HepG2 (cell line): ENCODE data around the gene MAPK6. TPM values are rescaled to one million over a fixed set of nuclear protein-coding genes. Genes with fewer than 3 reads are reported as not detected.

Source experiments
- ATAC-seq: fragments of 200-7000 bp; cut with Tn5 transposase; 3 replicates; pipeline ENCODE4 v1.9.1; 2020; ENCODE audit warnings: mild to moderate bottlenecking, moderate library complexity
- BruUV-seq: library from RNA; stranded (reverse); fragments of 400-500 nt; replicated peaks from 2 replicates; lab custom pipeline; 2021; lab: Mats Ljungman, UMichigan
- CTCF ChIA-PET: fragments of 300-600 bp; formaldehyde crosslinking; extraction: SDS; loops from one replicate; lab custom pipeline; 2021; ENCODE audit warnings: low total read pairs, inconsistent platforms, low intra/inter-chr PET ratio; lab: Yijun Ruan, JAX
- POLR2A ChIA-PET: fragments of 350-600 bp; sonication (Branson Sonifier 250); formaldehyde crosslinking; loops from one replicate; lab custom pipeline; 2020; ENCODE audit warnings: antibody characterized with exemption, inconsistent platforms; lab: Yijun Ruan, JAX
- DNase-seq: peaks from one replicate; pipeline ENCODE4 v3.0.0-alpha.2; 2015; ENCODE audit warnings: low spot score
- FAIRE-seq: peaks from 3 replicates; lab custom pipeline; 2011; peaks lifted over from hg19 to GRCh38; lab: Jason Lieb, UNC
- H2AFZ ChIP-seq: one replicate; pipeline ENCODE4 v1.6.1; 2011; ENCODE audit warnings: low read length, inconsistent platforms
- H3K27ac ChIP-seq: fragments of 300-600 bp; 3 replicates; pipeline ENCODE4 v1.8.0; 2011; ENCODE audit warnings: mixed run types, mild to moderate bottlenecking, mixed read lengths, low read length, inconsistent platforms; ENCODE audit not compliant: insufficient read depth; ENCODE audit errors: extremely low read length
- H3K27me3 ChIP-seq, 2 experiments: fragments of 200-600 bp in 1 of 2; 2 replicates in 1 of 2; 3 replicates in 1 of 2; pipeline versions ENCODE4 v1.6.0 to v1.8.0; 2011; ENCODE audit warnings: low read length in 2 of 2, mild to moderate bottlenecking in 2 of 2, moderate library complexity in 2 of 2, inconsistent platforms in 1 of 2; ENCODE audit not compliant: insufficient read depth in 2 of 2, control insufficient read depth in 1 of 2
- H3K36me3 ChIP-seq, 2 experiments: fragments of 200-600 bp in 1 of 2; replicated peaks in 1 of 2; 2 replicates in 1 of 2; 3 replicates in 1 of 2; pipeline versions ENCODE4 v1.5.1 to v1.8.0; 2011; ENCODE audit warnings: low read length in 2 of 2, inconsistent platforms in 1 of 2; ENCODE audit not compliant: insufficient read depth in 2 of 2, control insufficient read depth in 1 of 2
- H3K4me1 ChIP-seq: 2 replicates; pipeline ENCODE4 v1.5.1; 2012; ENCODE audit warnings: low read length, inconsistent platforms; ENCODE audit not compliant: insufficient read depth
- H3K4me2 ChIP-seq: 2 replicates; pipeline ENCODE4 v1.6.0; 2011; ENCODE audit warnings: low read depth, low read length, inconsistent platforms
- H3K4me3 ChIP-seq, 3 experiments: fragments of 200-600 bp in 1 of 3; sonication (generic), shearing (Covaris generic) in 1 of 3; replicated peaks in 1 of 3; 2 replicates each; pipeline ENCODE4 v1.5.1; 2011 to 2016; ENCODE audit warnings: low read length in 3 of 3, inconsistent platforms in 2 of 3, low read depth in 2 of 3, mild to moderate bottlenecking in 2 of 3, control low read depth in 1 of 3, mixed read lengths in 1 of 3; ENCODE audit not compliant: insufficient read depth in 1 of 3
- H3K79me2 ChIP-seq: one replicate; pipeline ENCODE4 v1.6.1; 2011; ENCODE audit warnings: low read length, inconsistent platforms; ENCODE audit not compliant: insufficient read depth
- H3K9ac ChIP-seq: 2 replicates; pipeline ENCODE4 v1.6.0; 2011; ENCODE audit warnings: mild to moderate bottlenecking, low read depth, low read length, inconsistent platforms; ENCODE audit not compliant: insufficient read depth
- H3K9me3 ChIP-seq: 2 replicates; pipeline ENCODE4 v1.5.1; 2012; ENCODE audit warnings: mild to moderate bottlenecking, low read length
- H4K20me1 ChIP-seq: 2 replicates; pipeline ENCODE4 v1.6.0; 2011; ENCODE audit warnings: inconsistent platforms, mild to moderate bottlenecking, low read length, moderate library complexity; ENCODE audit not compliant: insufficient read depth
- ARHGAP35 ChIP-seq: sonication (generic); formaldehyde crosslinking; IDR thresholded peaks from 2 replicates; pipeline ENCODE4 v1.9.0; 2022; ENCODE audit warnings: mild to moderate bottlenecking, inconsistent platforms, moderate library complexity, missing genetic modification reagents, borderline replicate concordance
- CEBPB ChIP-seq: IDR thresholded peaks from 2 replicates; pipeline ENCODE4 v1.6.1; 2011; ENCODE audit warnings: low read depth, low read length, improper control_type of control experiment, borderline replicate concordance
- CEBPG ChIP-seq: IDR thresholded peaks from 2 replicates; pipeline ENCODE4 v1.6.1; 2016
- GLMP ChIP-seq: sonication (generic); formaldehyde crosslinking; IDR thresholded peaks from 2 replicates; pipeline ENCODE4 v1.9.0; 2021; ENCODE audit warnings: missing genetic modification reagents, mild to moderate bottlenecking, borderline replicate concordance
- MEF2D ChIP-seq: sonication (generic); formaldehyde crosslinking; IDR thresholded peaks from 2 replicates; pipeline ENCODE4 v1.5.1; 2020; ENCODE audit warnings: mild to moderate bottlenecking, missing genetic modification reagents
- MIER2 ChIP-seq: IDR thresholded peaks from 2 replicates; pipeline ENCODE4 v1.6.1; 2016; ENCODE audit warnings: missing biosample characterization, missing genetic modification reagents
- NFE2L1 ChIP-seq: sonication (generic); formaldehyde crosslinking; IDR thresholded peaks from 2 replicates; pipeline ENCODE4 v1.4.0; 2020; ENCODE audit warnings: missing genetic modification reagents, mild to moderate bottlenecking, borderline replicate concordance
- NFKBIZ ChIP-seq: IDR thresholded peaks from 2 replicates; pipeline ENCODE4 v1.6.1; 2018; ENCODE audit warnings: missing genetic modification reagents, missing compliant biosample characterization
- STAG1 ChIP-seq: sonication (generic); formaldehyde crosslinking; IDR thresholded peaks from 2 replicates; pipeline ENCODE4 v1.4.0; 2020; ENCODE audit warnings: missing genetic modification reagents
- TCF12 ChIP-seq, 2 experiments: fragments of 450-650 bp in 1 of 2; sonication (generic) in 1 of 2; formaldehyde crosslinking in 1 of 2; IDR thresholded peaks; 2 replicates each; pipeline versions ENCODE4 v1.6.1 to v1.8.0; 2017 to 2022; ENCODE audit warnings: antibody characterized with exemption in 1 of 2, mild to moderate bottlenecking in 1 of 2, missing genetic modification reagents in 1 of 2, moderate library complexity in 1 of 2
- ZNF557 ChIP-seq: sonication (generic); formaldehyde crosslinking; IDR thresholded peaks from 2 replicates; pipeline ENCODE4 v1.4.0; 2020; ENCODE audit warnings: missing genetic modification reagents
- WGBS: methylation state at CpG from one replicate; pipeline ENCODE4 v1.1.6; 2017; ENCODE audit warnings: low lambda C conversion rate; 5-methylcytosine and 5-hydroxymethylcytosine counted together
- in situ Hi-C: cut with HindIII; loops from 2 replicates; pipeline ENCODE4 v1.10.0; 2017; ENCODE audit warnings: low pct_unique_long_range_greater_than_20kb; ENCODE audit not compliant: extremely low pct_ligation_motif_present
- intact Hi-C: fragments of 100-400 bp; cut with micrococcal nuclease; formaldehyde crosslinking; loops from one replicate; pipeline ENCODE4 v1.10.0; 2022; ENCODE audit not compliant: unreplicated experiment
- polyA plus RNA-seq, 8 experiments: library from polyadenylated mRNA; depleted of rRNA in 3 of 8; stranded (reverse) in 7 of 8; unstranded in 1 of 8; fragments of >200 nt; fragmentation: Illumina TruSeq in 4 of 8; extraction: Trizol in 4 of 8; gene quantifications; 2 replicates each; pipeline versions ENCODE4 v1.2.1 to v1.2.3, GENCODE V29; 2011 to 2016; ENCODE audit warnings: low read depth in 4 of 8, missing spikeins in 1 of 8, mixed read lengths in 1 of 8; ENCODE audit not compliant: insufficient read depth in 1 of 8
- total RNA-seq, 5 experiments: library from RNA; depleted of rRNA; stranded (reverse); fragments of >200 nt; fragmentation: Illumina TruSeq; extraction: Trizol; gene quantifications; 2 replicates each; pipeline ENCODE4 v1.2.3, GENCODE V29; 2016; ENCODE audit warnings: low read depth in 1 of 5

The MAPK6 gene
- total and polyA plus RNA-seq, 2 of the 13 experiments (the other 11 are each of a cell fraction or from before 2014, with no cell fraction given) = 89.5 to 99.7 TPM

GRCh38 chr15:52097180-52097579, 78.2 kb downstream of the MAPK6 start (continued):
- TF ChIP-seq GLMP (no peak), NFE2L1 (no peak), ZNF557 (CRISPR knock-in tag) (no peak)

GRCh38 chr15:52098323-52098722, 79.3 kb downstream of the MAPK6 start:
- no peaks in the 10 kb centered on the region for H4K20me1 ChIP-seq
- H3K36me3 ChIP-seq = no peaks in the 10 kb centered on the region
- H3K27me3 ChIP-seq = no peaks in the 10 kb centered on the region
- H2AFZ ChIP-seq = no peak overlapping the region
- no peak overlapping the region for H3K9ac ChIP-seq
- POLR2A ChIA-PET = no interaction called here
- no peak overlapping the region for H3K4me3 ChIP-seq
- FAIRE-seq (no peak), ATAC-seq (no peak), DNase-seq (no peak)
- H3K79me2 ChIP-seq = no peaks in the 10 kb centered on the region
- intact Hi-C loops = no loop called here
- WGBS = 59% methylated on average over 2 of the region's 2 CpGs
- H3K4me2 ChIP-seq = no peak overlapping the region
- no peak overlapping the region for H3K27ac ChIP-seq
- no peaks in the 10 kb centered on the region for H3K9me3 ChIP-seq
- BruUV-seq = no TSS peak
- H3K4me1 ChIP-seq = peaks cover 39% of the 10 kb centered on the region
- in situ Hi-C loops = no loop called here
- TF ChIP-seq CEBPB (peak; percentile 91), NFKBIZ (CRISPR knock-in tag) (no peak), STAG1 (CRISPR knock-in tag) (peak; percentile 12; the same call in 1 of the 2 replicates), TCF12 (IDR thresholded peaks at IDR 0.05) (no peak), TCF12 (CRISPR knock-in tag; IDR thresholded peaks at IDR 0.05) (no peak), CEBPG (CRISPR knock-in tag) (peak; percentile 88), MIER2 (CRISPR knock-in tag) (no peak), MEF2D (CRISPR knock-in tag) (no peak), ARHGAP35 (CRISPR knock-in tag) (no peak)
- CTCF ChIA-PET = no interaction called here
